ENCODE results near the gene PCBP1. TPM values are rescaled to one million over a fixed set of nuclear protein-coding genes. Genes with fewer than 3 reads are reported as not detected.

Gene PCBP1
- total and polyA plus RNA-seq, 2 donors from 2014 or later: 224 to 298 TPM

DNA sequence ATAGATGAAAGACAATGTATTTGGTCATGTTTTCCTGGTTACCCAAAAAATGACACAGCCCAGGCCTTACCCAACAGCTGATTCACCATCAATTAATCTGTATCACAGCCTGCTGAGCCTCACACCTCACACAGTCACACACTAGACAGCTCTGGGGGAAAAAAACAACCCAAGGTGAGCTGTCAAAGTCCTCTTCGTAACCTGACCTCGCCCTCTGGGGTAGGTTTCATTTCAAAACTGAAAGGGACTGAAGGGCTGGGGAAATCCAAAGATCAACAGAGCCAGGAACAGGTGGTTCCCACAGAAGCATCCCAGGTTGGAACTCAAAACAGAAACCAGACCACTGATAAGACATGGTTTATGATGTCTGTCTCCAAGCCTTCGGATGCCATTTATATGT is 18.2 kb upstream of the PCBP1 start:
- no peak for FAIRE-seq

DNA sequence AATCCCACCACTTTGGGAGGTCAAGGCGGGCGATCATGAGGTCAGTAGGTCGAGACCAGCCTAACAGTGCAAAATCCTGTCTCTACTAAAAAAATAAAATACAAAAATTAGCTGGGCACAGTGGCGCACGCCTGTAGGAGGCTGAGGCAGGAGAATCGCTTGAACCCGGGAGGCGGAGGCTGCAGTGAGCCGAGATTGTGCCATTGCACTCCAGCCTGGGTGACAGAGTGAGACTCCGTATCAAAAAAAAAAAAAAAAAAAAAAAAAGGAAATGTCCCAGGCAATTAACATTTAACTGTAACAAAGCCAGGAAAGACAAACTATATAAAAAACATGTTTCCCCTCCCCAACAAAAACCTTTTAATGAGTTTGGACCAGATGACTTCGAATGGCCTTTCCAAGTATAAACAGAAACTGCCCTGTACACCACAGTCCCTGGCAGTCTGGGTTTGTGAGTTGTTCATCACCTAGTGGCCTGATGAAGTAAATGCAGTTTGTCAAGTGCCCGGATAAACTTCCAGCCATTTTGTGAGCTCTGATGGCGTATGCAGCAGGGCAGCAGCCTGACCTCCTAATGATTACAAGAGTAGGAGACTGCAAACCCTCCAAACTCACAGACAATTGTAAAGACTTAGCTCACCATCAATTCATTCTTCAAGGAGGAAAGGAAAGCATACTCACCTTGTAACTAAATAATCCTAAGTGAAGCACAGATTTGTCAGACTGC is 16.6 kb upstream of the PCBP1 start:
- peak in 4 of 5 donors; percentile 77 to 95 (median 86) for DNase-seq
- Histone ChIP-seq H3K4me3 (ENCODE audit: low read length in 3 of 3) (no peak overlapping the region), H3K27me3 (ENCODE audit: control insufficient read depth, insufficient read depth, low read length) (no peaks in the 10 kb centered on the region), H3K36me3 (ENCODE audit: control insufficient read depth in 2 of 3, insufficient read depth in 3 of 3, low read length in 3 of 3) (peaks cover 2 to 3% (median 3%) of the 10 kb centered on the region in 3 donors), H3K9me3 (ENCODE audit: control insufficient read depth in 2 of 3, insufficient read depth in 1 of 3, low read length in 3 of 3) (no peaks in the 10 kb centered on the region), H3K27ac (ENCODE audit: low read depth in 2 of 2, low read length in 2 of 2) (peak overlapping the region; percentile 79 to 93), H3K9ac (ENCODE audit: low read length in 3 of 3) (peak overlapping the region in 2 of 3 donors; percentile 49 to 58), H3K4me1 (ENCODE audit: control insufficient read depth in 2 of 3, insufficient read depth in 2 of 3, low read depth in 1 of 3, low read length in 3 of 3) (peaks cover 0 to 6% (median 3%) of the 10 kb centered on the region in 3 donors)
- intact Hi-C loops (cut with DNase I): no loop called here
- no peak for FAIRE-seq
- TF ChIP-seq, protein P1, sequence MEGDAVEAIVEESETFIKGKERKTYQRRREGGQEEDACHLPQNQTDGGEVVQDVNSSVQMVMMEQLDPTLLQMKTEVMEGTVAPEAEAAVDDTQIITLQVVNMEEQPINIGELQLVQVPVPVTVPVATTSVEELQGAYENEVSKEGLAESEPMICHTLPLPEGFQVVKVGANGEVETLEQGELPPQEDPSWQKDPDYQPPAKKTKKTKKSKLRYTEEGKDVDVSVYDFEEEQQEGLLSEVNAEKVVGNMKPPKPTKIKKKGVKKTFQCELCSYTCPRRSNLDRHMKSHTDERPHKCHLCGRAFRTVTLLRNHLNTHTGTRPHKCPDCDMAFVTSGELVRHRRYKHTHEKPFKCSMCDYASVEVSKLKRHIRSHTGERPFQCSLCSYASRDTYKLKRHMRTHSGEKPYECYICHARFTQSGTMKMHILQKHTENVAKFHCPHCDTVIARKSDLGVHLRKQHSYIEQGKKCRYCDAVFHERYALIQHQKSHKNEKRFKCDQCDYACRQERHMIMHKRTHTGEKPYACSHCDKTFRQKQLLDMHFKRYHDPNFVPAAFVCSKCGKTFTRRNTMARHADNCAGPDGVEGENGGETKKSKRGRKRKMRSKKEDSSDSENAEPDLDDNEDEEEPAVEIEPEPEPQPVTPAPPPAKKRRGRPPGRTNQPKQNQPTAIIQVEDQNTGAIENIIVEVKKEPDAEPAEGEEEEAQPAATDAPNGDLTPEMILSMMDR (IDR thresholded peaks at IDR 0.05; ENCODE audit: borderline replicate concordance, extremely low read depth, insufficient read depth): peak; percentile 93

More for the DNA sequence above, 18.2 kb upstream of the PCBP1 start:
- intact Hi-C loops (cut with DNase I): loop anchor here (10.0 kb wide), 1 partner anchor 134 kb away; no protein-coding TSS in a partner anchor
- TF ChIP-seq, protein P1 (IDR thresholded peaks at IDR 0.05; ENCODE audit: borderline replicate concordance, extremely low read depth, insufficient read depth): no peak
- H3K9me3 ChIP-seq (ENCODE audit: control insufficient read depth in 2 of 3, insufficient read depth in 1 of 3, low read length in 3 of 3): no peaks in the 10 kb centered on the region
- no peaks in the 10 kb centered on the region for H3K27me3 ChIP-seq (ENCODE audit: control insufficient read depth, insufficient read depth, low read length)
- no peak overlapping the region for H3K4me3 ChIP-seq (ENCODE audit: low read length in 3 of 3)
- H3K36me3 ChIP-seq (ENCODE audit: control insufficient read depth in 2 of 3, insufficient read depth in 3 of 3, low read length in 3 of 3): peaks cover 7 to 11% (median 8%) of the 10 kb centered on the region in 3 donors
- no peak for DNase-seq
- peak overlapping the region in 1 of 3 donors; percentile 39 for H3K9ac ChIP-seq (ENCODE audit: low read length in 3 of 3)
- H3K27ac ChIP-seq (ENCODE audit: low read depth in 2 of 2, low read length in 2 of 2): peak overlapping the region in 1 of 2 donors; percentile 63
- H3K4me1 ChIP-seq (ENCODE audit: control insufficient read depth in 2 of 3, insufficient read depth in 2 of 3, low read depth in 1 of 3, low read length in 3 of 3): peaks cover 0 to 11% (median 9%) of the 10 kb centered on the region in 3 donors

DNA sequence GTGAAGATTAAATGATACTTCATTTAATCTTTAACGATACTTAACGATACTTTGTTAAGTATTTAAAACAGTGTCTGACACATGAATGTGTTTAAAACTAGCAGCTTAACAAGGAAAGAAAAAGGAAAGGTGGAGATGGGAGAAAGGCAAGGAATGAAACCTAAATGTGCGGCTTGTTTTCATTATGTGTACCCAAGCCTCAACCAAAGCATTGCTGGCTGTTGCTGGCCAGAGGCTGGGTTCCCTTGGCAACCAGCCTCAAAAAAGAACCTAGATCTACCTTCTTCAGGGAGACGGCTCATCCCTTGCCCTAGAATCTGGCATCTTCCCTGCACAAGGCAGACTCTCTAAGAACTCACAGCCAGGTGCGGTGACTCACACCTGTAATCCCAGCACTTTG is 13.8 kb upstream of the PCBP1 start:
- DNase-seq: peak in 1 of 5 donors; percentile 14
- H3K4me3 ChIP-seq (ENCODE audit: low read length in 3 of 3): no peak overlapping the region
- H3K36me3 ChIP-seq (ENCODE audit: control insufficient read depth in 2 of 3, insufficient read depth in 3 of 3, low read length in 3 of 3): peaks cover 4 to 17% (median 7%) of the 10 kb centered on the region in 3 donors
- TF ChIP-seq, protein P1 (IDR thresholded peaks at IDR 0.05; ENCODE audit: borderline replicate concordance, extremely low read depth, insufficient read depth): no peak
- H3K9ac ChIP-seq (ENCODE audit: low read length in 3 of 3): no peak overlapping the region
- H3K27me3 ChIP-seq (ENCODE audit: control insufficient read depth, insufficient read depth, low read length): no peaks in the 10 kb centered on the region
- FAIRE-seq: no peak
- intact Hi-C loops (cut with DNase I): no loop called here
- no peaks in the 10 kb centered on the region for H3K9me3 ChIP-seq (ENCODE audit: control insufficient read depth in 2 of 3, insufficient read depth in 1 of 3, low read length in 3 of 3)
- no peak overlapping the region for H3K27ac ChIP-seq (ENCODE audit: low read depth in 2 of 2, low read length in 2 of 2)
- H3K4me1 ChIP-seq (ENCODE audit: control insufficient read depth in 2 of 3, insufficient read depth in 2 of 3, low read depth in 1 of 3, low read length in 3 of 3): peaks cover 0 to 6% (median 3%) of the 10 kb centered on the region in 3 donors
